Measurements from ENCODE around the gene LIG1. TPM values are rescaled to one million over a fixed set of nuclear protein-coding genes. Genes with fewer than 3 reads are reported as not detected.

The LIG1 gene
- total and polyA plus RNA-seq, 2 experiments from 2014 or later = 23.8 to 28.4 TPM

- Histone ChIP-seq H4K20me1 (ENCODE audit: insufficient read depth, poor library complexity, severe bottlenecking) (no peaks in the 10 kb centered on the region), H3K4me2 (peak overlapping the region; percentile 81), H3K36me3 (replicated peaks; ENCODE audit: insufficient read depth, low read depth) (no peaks in the 10 kb centered on the region), H3K9me2 (replicated peaks; ENCODE audit: insufficient read depth) (no peaks in the 10 kb centered on the region), H3K4me3 (no peak overlapping the region), H3K27ac (peak overlapping the region; percentile 89), H3K4me1 (ENCODE audit: insufficient read depth) (no peaks in the 10 kb centered on the region), H2AFZ (no peak overlapping the region), H3K79me2 (no peaks in the 10 kb centered on the region), H3K27me3 (no peaks in the 10 kb centered on the region), H3K9me3 (ENCODE audit: low read depth) (no peaks in the 10 kb centered on the region)
- TF ChIP-seq EZH2phosphoT487 (IDR thresholded peaks at IDR 0.05; ENCODE audit: low read depth, severe bottlenecking, unreplicated experiment) = no peak
- no peak for TF ChIP-seq CTCF (IDR thresholded peaks at IDR 0.05; ENCODE audit: poor library complexity)
- no peak for TF ChIP-seq EZH2 (IDR thresholded peaks at IDR 0.05; ENCODE audit: borderline replicate concordance)
- no peak for DNase-seq (ENCODE audit: low spot score)
- 85% methylated on average over 7 of the region's 7 CpGs for WGBS (ENCODE audit: low lambda C conversion rate, missing lambda C conversion rate)
These were observed 58.9 kb downstream of the LIG1 start for GRCh38 chr19:48111280-48111679.

GRCh38 chr19:48110350-48110966, 59.7 kb downstream of the LIG1 start, which contains the start of gene PLA2G4C:
Gene PLA2G4C, minus strand, starts transcription at chr19:48110817. Its CDS starts 4,288 bp downstream, at chr19:48106529.
- no peaks in the 10 kb centered on the region for H3K9me2 ChIP-seq (replicated peaks; ENCODE audit: insufficient read depth)
- H3K4me2 ChIP-seq = peak within 1 kb of the TSS; percentile 81
- no peaks in the 10 kb centered on the region for H3K4me1 ChIP-seq (ENCODE audit: insufficient read depth)
- no peaks in the 10 kb centered on the region for H3K27me3 ChIP-seq
- H2AFZ ChIP-seq = peak within 1 kb of the TSS; percentile 70
- H3K79me2 ChIP-seq = no peaks in the 10 kb centered on the region
- TF ChIP-seq CTCF (IDR thresholded peaks at IDR 0.05; ENCODE audit: poor library complexity) (no peak), EZH2 (IDR thresholded peaks at IDR 0.05; ENCODE audit: borderline replicate concordance) (no peak), EZH2phosphoT487 (IDR thresholded peaks at IDR 0.05; ENCODE audit: low read depth, severe bottlenecking, unreplicated experiment) (no peak)
- peak; percentile 95 for DNase-seq (ENCODE audit: low spot score)
- 10% methylated on average over 27 of the region's 27 CpGs for WGBS (ENCODE audit: low lambda C conversion rate, missing lambda C conversion rate)
- no peaks in the 10 kb centered on the region for H4K20me1 ChIP-seq (ENCODE audit: insufficient read depth, poor library complexity, severe bottlenecking)
- no peak within 1 kb of the TSS for H3K4me3 ChIP-seq
- H3K27ac ChIP-seq = peak within 1 kb of the TSS; percentile 89
- H3K36me3 ChIP-seq (replicated peaks; ENCODE audit: insufficient read depth, low read depth) = no peaks in the 10 kb centered on the region
- H3K9me3 ChIP-seq (ENCODE audit: low read depth) = no peaks in the 10 kb centered on the region

DNA sequence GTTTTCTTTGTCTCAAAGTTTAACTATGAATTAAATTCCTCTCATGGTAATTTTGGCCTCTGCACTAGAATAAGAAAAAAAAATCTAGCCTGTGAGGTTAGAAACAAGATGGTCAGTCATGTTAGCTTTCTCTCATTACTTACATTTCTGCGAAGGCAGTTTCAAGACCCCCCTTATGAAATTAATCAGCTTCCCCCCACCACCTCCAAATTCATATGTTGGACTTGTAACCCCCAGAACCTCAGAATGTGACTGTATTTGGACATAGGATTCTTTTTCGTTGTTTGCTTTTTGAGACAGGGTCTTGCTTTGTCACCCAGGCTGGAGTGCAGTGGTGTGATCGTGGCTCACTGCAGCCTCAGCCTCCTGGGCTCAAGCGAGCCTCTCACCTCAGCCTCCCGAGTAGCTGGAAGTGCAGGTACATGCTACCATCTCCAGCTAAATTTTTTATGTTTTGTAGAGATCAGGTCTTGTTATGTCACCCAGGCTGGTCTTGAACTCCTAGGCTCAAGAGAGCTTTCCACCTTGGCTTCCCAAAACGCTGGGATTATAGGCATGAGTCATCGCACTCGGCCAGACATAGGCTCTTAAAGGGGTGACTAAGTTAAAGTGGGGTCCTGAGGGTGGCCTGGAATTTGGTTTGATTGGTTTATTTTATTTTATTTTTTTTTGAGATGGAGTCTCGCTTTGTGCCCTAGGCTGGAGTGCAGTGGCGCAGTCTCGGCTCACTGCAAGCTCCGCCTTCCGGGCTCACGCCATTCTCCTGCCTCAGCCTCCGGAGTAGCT, 61.0 kb downstream of the LIG1 start:
- Histone ChIP-seq H3K4me3 (no peak overlapping the region), H3K79me2 (no peaks in the 10 kb centered on the region), H3K27ac (no peak overlapping the region), H2AFZ (no peak overlapping the region), H3K36me3 (replicated peaks; ENCODE audit: insufficient read depth, low read depth) (no peaks in the 10 kb centered on the region), H3K4me1 (ENCODE audit: insufficient read depth) (no peaks in the 10 kb centered on the region), H3K4me2 (no peak overlapping the region), H3K27me3 (no peaks in the 10 kb centered on the region), H3K9me2 (replicated peaks; ENCODE audit: insufficient read depth) (no peaks in the 10 kb centered on the region), H3K9me3 (ENCODE audit: low read depth) (no peaks in the 10 kb centered on the region), H4K20me1 (ENCODE audit: insufficient read depth, poor library complexity, severe bottlenecking) (no peaks in the 10 kb centered on the region)
- no peak for DNase-seq (ENCODE audit: low spot score)
- WGBS (ENCODE audit: low lambda C conversion rate, missing lambda C conversion rate) = 88% methylated on average over 15 of the region's 15 CpGs
- TF ChIP-seq EZH2phosphoT487 (IDR thresholded peaks at IDR 0.05; ENCODE audit: low read depth, severe bottlenecking, unreplicated experiment) (no peak), EZH2 (IDR thresholded peaks at IDR 0.05; ENCODE audit: borderline replicate concordance) (no peak)

GRCh38 chr19:48103922-48104321, 66.2 kb downstream of the LIG1 start:
- H3K27me3 ChIP-seq = no peaks in the 10 kb centered on the region
- no peak for DNase-seq (ENCODE audit: low spot score)
- WGBS (ENCODE audit: low lambda C conversion rate, missing lambda C conversion rate) = 93% methylated on average over 5 of the region's 5 CpGs

More at GRCh38 chr19:48103922-48104321, 66.2 kb downstream of the LIG1 start:
- Histone ChIP-seq H3K4me1 (ENCODE audit: insufficient read depth) (no peaks in the 10 kb centered on the region), H3K4me2 (no peak overlapping the region), H3K9me2 (replicated peaks; ENCODE audit: insufficient read depth) (no peaks in the 10 kb centered on the region), H3K79me2 (no peaks in the 10 kb centered on the region), H4K20me1 (ENCODE audit: insufficient read depth, poor library complexity, severe bottlenecking) (no peaks in the 10 kb centered on the region), H3K9me3 (ENCODE audit: low read depth) (no peaks in the 10 kb centered on the region), H3K36me3 (replicated peaks; ENCODE audit: insufficient read depth, low read depth) (no peaks in the 10 kb centered on the region), H2AFZ (no peak overlapping the region), H3K4me3 (no peak overlapping the region), H3K27ac (no peak overlapping the region)
- no peak for TF ChIP-seq EZH2 (IDR thresholded peaks at IDR 0.05; ENCODE audit: borderline replicate concordance)
- TF ChIP-seq EZH2phosphoT487 (IDR thresholded peaks at IDR 0.05; ENCODE audit: low read depth, severe bottlenecking, unreplicated experiment) = no peak
- no peak for TF ChIP-seq CTCF (IDR thresholded peaks at IDR 0.05; ENCODE audit: poor library complexity)

All from hepatocyte (in vitro differentiated cells).